Spinal cord (tissue), 10 donors: ENCODE data around the gene RHBDD2. TPM values are rescaled to one million over a fixed set of nuclear protein-coding genes. Genes with fewer than 3 reads are reported as not detected.
"Not testable (repeated sequence)": the region's sequence is repeated elsewhere in the genome, so short reads cannot be mapped to it uniquely, and the experiment has no call there.

Source experiments
- DNase-seq, 6 donors: peaks; one replicate each; pipeline versions ENCODE4 v3.0.0 to v3.0.0-alpha.2; 2013 to 2015; ENCODE audit warnings: low spot score in 6 of 6, low read depth in 4 of 6
- H3K27ac ChIP-seq: one replicate; pipeline ENCODE4 v1.5.1; 2013; ENCODE audit warnings: low read depth, low read length, control low read depth
- H3K27me3 ChIP-seq: one replicate; pipeline ENCODE4 v1.6.1; 2013; ENCODE audit warnings: low read length; ENCODE audit not compliant: control insufficient read depth, insufficient read depth
- H3K36me3 ChIP-seq: one replicate; pipeline ENCODE4 v1.6.1; 2013; ENCODE audit warnings: low read length; ENCODE audit not compliant: control insufficient read depth, insufficient read depth
- H3K4me1 ChIP-seq: one replicate; pipeline ENCODE4 v1.6.1; 2013; ENCODE audit warnings: low read length; ENCODE audit not compliant: control insufficient read depth, insufficient read depth
- H3K4me3 ChIP-seq: one replicate; pipeline ENCODE4 v1.5.1; 2013; ENCODE audit warnings: low read depth, low read length, control low read depth
- H3K9me3 ChIP-seq: one replicate; pipeline ENCODE4 v1.6.1; 2013; ENCODE audit warnings: low read length; ENCODE audit not compliant: control insufficient read depth, insufficient read depth
- WGBS: methylation state at CpG from one replicate; pipeline ENCODE4 v1.1.5; 2013; ENCODE audit warnings: missing lambda C conversion rate; ENCODE audit not compliant: insufficient coverage; 5-methylcytosine and 5-hydroxymethylcytosine counted together
- polyA plus RNA-seq, 2 donors: library from polyadenylated mRNA; unstranded; fragments of 120-200 nt; gene quantifications; one replicate each; pipeline ENCODE4 v1.2.1, GENCODE V29; 2013; ENCODE audit not compliant: insufficient read length in 2 of 2
- total RNA-seq, 2 donors: library from RNA; depleted of rRNA in 1 of 2; stranded (reverse); fragments of 120-200 nt in 1 of 2; fragments of >200 nt in 1 of 2; gene quantifications; one replicate each; pipeline versions ENCODE4 v1.2.3 to v1.2.4, GENCODE V29; 2013 to 2014
- donor health status: healthy.

Gene RHBDD2
- total and polyA plus RNA-seq, 4 donors, result 57.2 to 169 (median 114) TPM

DNA sequence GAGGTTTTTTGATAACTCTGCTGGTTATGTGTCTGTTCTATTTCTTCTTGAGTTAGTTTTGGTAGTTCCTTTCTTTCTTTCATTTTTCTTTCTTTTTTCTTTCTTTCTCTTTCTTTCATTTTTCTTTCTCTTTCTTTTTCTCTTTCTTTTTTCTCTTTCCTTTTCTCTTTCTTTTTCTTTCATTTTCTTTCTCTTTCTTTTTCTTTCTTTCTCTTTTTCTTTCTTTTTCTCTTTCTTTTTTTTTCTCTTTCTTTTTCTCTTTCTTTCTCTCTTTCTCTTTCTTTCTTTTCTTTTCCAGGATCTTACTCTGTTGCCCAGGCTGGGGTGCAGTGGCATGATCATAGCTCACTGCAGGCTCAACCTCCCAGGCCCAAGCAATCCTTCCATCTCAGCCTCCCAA lies 20.4 kb upstream of the RHBDD2 start:
- H3K4me3 ChIP-seq, result no peak overlapping the region
- no peak overlapping the region for H3K27ac ChIP-seq
- H3K27me3 ChIP-seq, result no peaks in the 10 kb centered on the region
- no peaks in the 10 kb centered on the region for H3K4me1 ChIP-seq
- peaks cover 3% of the 10 kb centered on the region for H3K9me3 ChIP-seq
- no peaks in the 10 kb centered on the region for H3K36me3 ChIP-seq
- no peak for DNase-seq

- H3K27me3 ChIP-seq, result no peaks in the 10 kb centered on the region
- no peak overlapping the region for H3K4me3 ChIP-seq
- no peak overlapping the region for H3K27ac ChIP-seq
- no peaks in the 10 kb centered on the region for H3K36me3 ChIP-seq
- no CpG with 5 or more reads among the region's 4 CpGs for WGBS
- H3K4me1 ChIP-seq, result peaks cover 6% of the 10 kb centered on the region
- DNase-seq, result peak in 1 of 6 donors; percentile 13
- H3K9me3 ChIP-seq, result peaks cover 3% of the 10 kb centered on the region
These were observed 17.2 kb upstream of the RHBDD2 start for GRCh38 chr7:75861636-75862035.

DNA sequence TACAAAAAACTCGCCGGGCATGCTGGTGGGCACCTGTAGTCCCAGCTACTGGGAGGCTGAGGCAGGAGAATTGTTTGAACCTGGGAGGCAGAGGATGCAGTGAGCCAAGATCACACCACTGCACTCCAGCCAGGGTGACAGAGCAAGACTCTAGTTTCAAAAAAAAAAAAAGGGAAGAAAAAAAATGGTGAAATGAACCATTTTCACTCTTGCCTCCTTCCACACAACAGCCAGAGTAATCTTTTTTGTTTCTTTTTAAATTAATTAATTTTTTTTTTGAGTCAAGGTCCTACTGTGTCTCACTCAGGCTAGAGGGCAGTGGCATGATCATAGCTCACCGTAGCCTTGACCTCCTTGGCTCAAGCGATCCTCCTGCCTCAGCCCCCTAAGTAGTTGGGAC lies 14.6 kb upstream of the RHBDD2 start:
- H3K4me1 ChIP-seq, H3K36me3 ChIP-seq, DNase-seq, H3K4me3 ChIP-seq, H3K27me3 ChIP-seq, H3K9me3 ChIP-seq, H3K27ac ChIP-seq: not testable (repeated sequence)
- 100% methylated on average over 1 of the region's 4 CpGs for WGBS

DNA sequence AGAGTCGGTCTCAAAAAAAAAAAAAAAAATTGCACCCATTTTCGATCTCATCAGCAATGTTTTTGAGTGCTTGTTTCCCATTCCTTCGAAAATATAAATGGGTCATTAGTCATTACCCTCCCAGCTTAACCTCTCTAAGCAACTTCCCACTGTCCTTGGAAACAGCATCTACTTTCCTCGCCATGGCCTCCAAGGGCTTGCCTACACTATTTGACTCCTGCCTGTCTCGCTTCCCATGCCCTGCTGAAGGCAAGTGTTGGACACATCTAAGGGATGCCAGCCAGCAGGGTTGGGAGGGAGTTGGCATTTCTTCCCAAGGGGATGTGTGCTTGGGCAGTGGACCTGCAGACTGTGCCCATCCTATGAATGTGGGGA lies 12.7 kb upstream of the RHBDD2 start:
- Histone ChIP-seq H3K9me3 (no peaks in the 10 kb centered on the region), H3K4me3 (no peak overlapping the region), H3K36me3 (no peaks in the 10 kb centered on the region), H3K27me3 (no peaks in the 10 kb centered on the region), H3K27ac (no peak overlapping the region), H3K4me1 (peaks cover 9% of the 10 kb centered on the region)
- DNase-seq, result peak in 1 of 6 donors; percentile 58
- 60% methylated on average over 3 of the region's 5 CpGs for WGBS

DNA sequence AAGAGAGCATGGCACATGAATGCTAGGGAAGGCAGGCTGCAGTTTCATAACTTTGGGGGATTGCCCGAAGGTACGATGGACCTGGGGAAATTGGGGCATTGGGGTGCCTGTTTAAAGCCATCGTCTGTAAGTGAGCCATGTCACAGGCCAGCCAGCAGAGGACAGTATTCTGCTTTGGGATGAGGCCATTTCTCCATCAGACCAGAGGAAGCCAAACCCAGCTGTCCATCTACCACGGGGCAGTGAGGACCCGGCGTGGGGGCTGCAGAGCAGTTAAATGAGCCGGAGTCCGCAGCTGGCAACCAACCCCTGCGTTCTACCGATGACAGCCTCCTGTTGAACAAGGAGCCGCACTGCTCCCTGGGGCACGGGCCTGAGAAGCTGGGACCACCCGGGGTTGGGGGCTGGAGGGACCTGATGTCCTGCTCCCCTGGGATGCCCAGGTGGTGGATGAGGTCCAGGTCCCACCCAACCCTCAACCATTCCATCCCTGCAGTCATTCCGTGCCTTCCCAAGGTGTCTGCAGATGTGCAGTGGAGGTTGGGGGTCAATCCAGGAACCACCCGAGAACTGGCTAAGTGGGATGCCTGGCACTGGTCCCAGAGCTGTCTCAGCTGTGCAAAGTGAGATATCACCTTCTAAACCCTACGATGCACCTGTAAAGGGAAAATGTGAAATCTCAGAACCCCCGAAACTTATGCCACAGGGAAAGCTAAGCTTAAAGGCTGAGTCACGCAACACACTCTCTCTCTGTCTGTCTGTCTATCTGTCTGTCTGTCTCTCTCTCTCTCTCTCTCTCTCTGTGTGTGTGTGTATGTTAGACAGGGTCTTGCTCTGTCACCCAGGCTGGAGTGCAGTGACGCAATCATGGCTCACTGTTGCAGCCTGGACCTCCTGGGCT lies 12.1 kb upstream of the RHBDD2 start:
- WGBS, result 22% methylated on average over 15 of the region's 19 CpGs
- H3K4me3 ChIP-seq, result no peak overlapping the region
- peak in 3 of 6 donors; percentile 19 to 74 (median 74) for DNase-seq
- H3K27me3 ChIP-seq, result no peaks in the 10 kb centered on the region
- no peaks in the 10 kb centered on the region for H3K9me3 ChIP-seq
- no peak overlapping the region for H3K27ac ChIP-seq
- peaks cover 9% of the 10 kb centered on the region for H3K4me1 ChIP-seq
- no peaks in the 10 kb centered on the region for H3K36me3 ChIP-seq

DNA sequence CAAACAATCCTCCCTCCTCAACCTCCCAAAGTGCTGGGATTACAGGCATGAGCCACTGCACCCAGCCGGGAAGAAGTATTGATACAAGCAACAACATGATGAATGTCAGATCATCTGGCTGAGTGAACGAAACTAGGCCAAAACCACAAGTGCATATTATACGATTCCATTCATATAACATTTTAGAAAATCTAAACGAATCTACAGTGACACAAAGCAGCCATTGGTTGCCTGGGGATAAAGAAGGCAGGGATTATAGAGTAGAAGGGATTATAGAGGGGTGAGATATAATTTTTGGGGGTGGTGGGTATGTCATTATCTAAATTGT lies 11.5 kb upstream of the RHBDD2 start:
- Histone ChIP-seq H3K4me3 (no peak overlapping the region), H3K4me1 (peaks cover 9% of the 10 kb centered on the region), H3K9me3 (no peaks in the 10 kb centered on the region), H3K27me3 (no peaks in the 10 kb centered on the region), H3K27ac (no peak overlapping the region), H3K36me3 (no peaks in the 10 kb centered on the region)
- DNase-seq, result no peak
- WGBS, result no CpG with 5 or more reads among the region's 4 CpGs

GRCh38 chr7:75868153-75868552 lies 10.7 kb upstream of the RHBDD2 start:
- no peak for DNase-seq
- WGBS, result no CpG with 5 or more reads among the region's 2 CpGs

DNA sequence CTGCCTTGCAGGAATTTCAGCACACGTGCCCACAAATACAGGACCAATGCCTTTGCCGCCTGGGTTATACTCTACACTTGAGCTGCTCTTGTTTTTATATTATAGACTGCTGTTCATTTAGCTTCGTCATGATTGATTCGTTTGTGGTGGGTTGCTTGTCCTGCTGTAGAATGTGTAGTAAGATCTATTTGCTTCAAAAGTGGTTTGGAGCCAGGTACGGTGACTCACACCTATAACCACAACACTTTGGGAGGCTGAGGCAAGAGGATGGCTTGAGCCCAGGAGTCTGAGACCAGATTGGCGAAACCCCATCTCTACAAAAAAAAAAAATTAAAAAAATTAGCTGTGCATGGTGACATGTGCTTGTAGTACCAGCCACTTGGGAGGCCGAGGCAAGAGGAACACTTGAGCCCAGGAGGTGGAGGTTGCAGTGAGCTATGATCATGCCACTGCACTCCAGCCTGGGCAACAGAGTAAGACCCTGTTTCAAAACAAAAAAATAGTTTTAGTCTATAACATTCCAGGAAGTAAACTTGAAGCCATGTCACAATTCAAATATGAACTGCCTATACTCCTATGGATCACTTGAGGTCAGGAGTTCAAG lies 9.0 kb upstream of the RHBDD2 start:
- no peak overlapping the region for H3K4me3 ChIP-seq
- H3K4me1 ChIP-seq, result peaks cover 9% of the 10 kb centered on the region
- DNase-seq, result no peak
- no peaks in the 10 kb centered on the region for H3K27me3 ChIP-seq
- no peak overlapping the region for H3K27ac ChIP-seq
- WGBS, result 92% methylated on average over 2 of the region's 7 CpGs
- H3K9me3 ChIP-seq, result no peaks in the 10 kb centered on the region
- H3K36me3 ChIP-seq, result no peaks in the 10 kb centered on the region

More at GRCh38 chr7:75868153-75868552, 10.7 kb upstream of the RHBDD2 start:
- H3K9me3 ChIP-seq, result no peaks in the 10 kb centered on the region
- H3K4me1 ChIP-seq, result peaks cover 9% of the 10 kb centered on the region
- H3K27me3 ChIP-seq, result no peaks in the 10 kb centered on the region
- H3K27ac ChIP-seq, result no peak overlapping the region
- no peak overlapping the region for H3K4me3 ChIP-seq
- no peaks in the 10 kb centered on the region for H3K36me3 ChIP-seq

- no peak overlapping the region for H3K4me3 ChIP-seq
- WGBS, result 100% methylated on average over 6 of the region's 9 CpGs
- peaks cover 9% of the 10 kb centered on the region for H3K4me1 ChIP-seq
- H3K27me3 ChIP-seq, result no peaks in the 10 kb centered on the region
- no peak for DNase-seq
- no peaks in the 10 kb centered on the region for H3K9me3 ChIP-seq
- H3K36me3 ChIP-seq, result no peaks in the 10 kb centered on the region
- H3K27ac ChIP-seq, result no peak overlapping the region
These were observed 8.2 kb upstream of the RHBDD2 start for GRCh38 chr7:75870557-75871161.
